GM23338 (cell line): ENCODE results near the gene KRTAP4-9. TPM values are rescaled to one million over a fixed set of nuclear protein-coding genes. Genes with fewer than 3 reads are reported as not detected.
"Not testable (repeated sequence)": the region's sequence is repeated elsewhere in the genome, so short reads cannot be mapped to it uniquely, and the experiment has no call there.

Experiments
- ATAC-seq: fragments of 200-7000 bp; cut with Tn5 transposase; 3 replicates; pipeline ENCODE4 v1.9.1; 2020
- DNase-seq: peaks from one replicate; pipeline ENCODE4 v3.0.0-alpha.2; 2015; ENCODE audit warnings: low spot score
- H2AFZ ChIP-seq: fragments of 200-600 bp; sonication (generic); 2 replicates; pipeline ENCODE4 v1.8.0; 2016; ENCODE audit warnings: antibody characterized with exemption, mild to moderate bottlenecking, moderate library complexity
- H3F3A ChIP-seq: fragments of 200-600 bp; sonication (generic); replicated peaks from 2 replicates; pipeline ENCODE4 v1.8.0; 2017; ENCODE audit warnings: antibody characterized with exemption, mixed run types, low read depth
- H3K27ac ChIP-seq: fragments of 200-600 bp; sonication (generic); 2 replicates; pipeline ENCODE4 v1.6.1; 2016; ENCODE audit warnings: low read depth
- H3K27me3 ChIP-seq: fragments of 200-600 bp; sonication (generic); 2 replicates; pipeline ENCODE4 v1.8.0; 2016; ENCODE audit warnings: mild to moderate bottlenecking, mixed run types, moderate library complexity; ENCODE audit not compliant: insufficient read depth
- H3K36me3 ChIP-seq: fragments of 200-600 bp; sonication (generic); 2 replicates; pipeline ENCODE4 v1.8.0; 2016; ENCODE audit warnings: mild to moderate bottlenecking; ENCODE audit not compliant: insufficient read depth
- H3K4me1 ChIP-seq: fragments of 200-600 bp; sonication (generic); 2 replicates; pipeline ENCODE4 v1.8.0; 2016; ENCODE audit warnings: mild to moderate bottlenecking, moderate library complexity; ENCODE audit not compliant: insufficient read depth
- H3K4me2 ChIP-seq: fragments of 200-600 bp; sonication (generic); 2 replicates; pipeline ENCODE4 v1.7.1; 2017; ENCODE audit warnings: mixed run types
- H3K4me3 ChIP-seq: fragments of 200-600 bp; sonication (generic); 2 replicates; pipeline ENCODE4 v1.6.1; 2016; ENCODE audit warnings: mixed run types
- H3K79me2 ChIP-seq: fragments of 200-600 bp; sonication (generic); replicated peaks from 2 replicates; pipeline ENCODE4 v1.8.0; 2017; ENCODE audit warnings: mild to moderate bottlenecking; ENCODE audit not compliant: insufficient read depth
- H3K9me2 ChIP-seq: fragments of 200-600 bp; sonication (generic); 2 replicates; pipeline ENCODE4 v1.8.0; 2017; ENCODE audit not compliant: insufficient read depth
- H4K20me1 ChIP-seq: fragments of 200-600 bp; sonication (generic); replicated peaks from 2 replicates; pipeline ENCODE4 v1.8.0; 2017; ENCODE audit warnings: mild to moderate bottlenecking; ENCODE audit not compliant: insufficient read depth
- H3K27ac Mint-ChIP-seq: 2 replicates; pipeline ENCODE4 v1.8.0; 2020; ENCODE audit warnings: inconsistent platforms, mild to moderate bottlenecking, moderate library complexity, mixed read lengths
- H3K27me3 Mint-ChIP-seq: 3 replicates; pipeline ENCODE4 v1.8.0; 2022; ENCODE audit warnings: low read depth, mild to moderate bottlenecking, moderate library complexity, mixed read lengths, inconsistent platforms; ENCODE audit not compliant: insufficient read depth, poor library complexity
- H3K36me3 Mint-ChIP-seq: 3 replicates; pipeline ENCODE4 v1.8.0; 2021; ENCODE audit warnings: low read depth, mild to moderate bottlenecking, inconsistent platforms, moderate library complexity, mixed read lengths
- H3K4me1 Mint-ChIP-seq: 3 replicates; pipeline ENCODE4 v1.8.0; 2020; ENCODE audit warnings: mild to moderate bottlenecking, inconsistent platforms, mixed read lengths
- H3K4me3 Mint-ChIP-seq: 3 replicates; pipeline ENCODE4 v1.8.0; 2021; ENCODE audit warnings: moderate library complexity, mild to moderate bottlenecking, inconsistent platforms, mixed read lengths
- H3K9me3 Mint-ChIP-seq: 3 replicates; pipeline ENCODE4 v1.8.0; 2020; ENCODE audit warnings: moderate library complexity, mild to moderate bottlenecking, inconsistent platforms, mixed read lengths
- CREB1 ChIP-seq: fragments of 250-450 bp; sonication (Bioruptor Pico); IDR thresholded peaks from 2 replicates; pipeline ENCODE4 v1.5.0; 2020; ENCODE audit warnings: low read depth, mild to moderate bottlenecking, moderate library complexity
- ETS1 ChIP-seq: IDR thresholded peaks from 2 replicates; pipeline ENCODE4 v1.6.1; 2016; ENCODE audit warnings: antibody characterized with exemption
- JUNB ChIP-seq: IDR thresholded peaks from one replicate; pipeline ENCODE4 v1.6.1; 2016; ENCODE audit warnings: antibody characterized with exemption; ENCODE audit not compliant: unreplicated experiment
- NANOG ChIP-seq: IDR thresholded peaks from 2 replicates; pipeline ENCODE4 v1.6.1; 2016; ENCODE audit warnings: antibody characterized with exemption, borderline replicate concordance
- POLR2AphosphoS5 ChIP-seq: IDR thresholded peaks from 2 replicates; pipeline ENCODE4 v1.6.1; 2016; ENCODE audit warnings: antibody characterized with exemption, low read depth
- REST ChIP-seq: IDR thresholded peaks from one replicate; pipeline ENCODE4 v1.6.1; 2018; ENCODE audit warnings: antibody characterized with exemption; ENCODE audit not compliant: unreplicated experiment
- STAT1 ChIP-seq: IDR thresholded peaks from one replicate; pipeline ENCODE4 v1.6.1; 2016; ENCODE audit warnings: antibody characterized with exemption; ENCODE audit not compliant: unreplicated experiment
- ZNF114 ChIP-seq: fragments of 250-450 bp; sonication (Bioruptor Pico); IDR thresholded peaks from 2 replicates; pipeline ENCODE4 v1.5.0; 2020; ENCODE audit warnings: mild to moderate bottlenecking, moderate library complexity
- ZNF331 ChIP-seq: fragments of 250-450 bp; sonication (Bioruptor Pico); IDR thresholded peaks from 2 replicates; pipeline ENCODE4 v1.5.0; 2020; ENCODE audit warnings: low read depth, mild to moderate bottlenecking, moderate library complexity
- polyA plus RNA-seq: library from polyadenylated mRNA; unstranded; fragments of >200 nt; fragmentation: Nextera tagmentation; extraction: Ambion mirVana; gene quantifications from 2 replicates; pipeline ENCODE4 v1.2.1, GENCODE V29; 2016
- total RNA-seq: library from RNA; depleted of rRNA; stranded (reverse); fragments of >200 nt; shearing (Covaris generic); gene quantifications from 2 replicates; pipeline ENCODE4 v1.2.3, GENCODE V29; 2014
- TF ChIP-seq, protein P1 (sequence below), 2 experiments: fragments of 200-600 bp in 1 of 2; sonication (generic) in 1 of 2; conservative IDR thresholded peaks; 2 replicates each; pipeline versions ENCODE4 v1.5.1 to v1.6.1; 2016 to 2017; ENCODE audit warnings: antibody characterized with exemption in 2 of 2, low read depth in 2 of 2, mild to moderate bottlenecking in 2 of 2, moderate library complexity in 1 of 2

KRTAP4-9 gene
- total and polyA plus RNA-seq, 2 experiments from 2014 or later: not detected

GRCh38 chr17:41111151-41111885 lies 6.1 kb downstream of the KRTAP4-9 start:
- H3K27me3 ChIP-seq: no peaks in the 10 kb centered on the region
- Mint-ChIP-seq H3K27ac (no peak overlapping the region), H3K9me3 (peaks cover 54% of the 10 kb centered on the region), H3K4me3 (no peak overlapping the region), H3K27me3 (peaks cover 5% of the 10 kb centered on the region), H3K4me1 (peaks cover 35% of the 10 kb centered on the region), H3K36me3 (peaks cover 60% of the 10 kb centered on the region)
- H3K4me1 ChIP-seq: peaks cover 22% of the 10 kb centered on the region
- no peak overlapping the region for H3K27ac ChIP-seq
- no peaks in the 10 kb centered on the region for H3K9me2 ChIP-seq
- H3K4me3 ChIP-seq: no peak overlapping the region
- peaks cover 21% of the 10 kb centered on the region; the same call in 1 of the 2 replicates for H3K36me3 ChIP-seq
- no peak for TF ChIP-seq POLR2AphosphoS5
- H2AFZ ChIP-seq: no peak overlapping the region
- ATAC-seq (no peak), DNase-seq (no peak)
- no peaks in the 10 kb centered on the region for H3K79me2 ChIP-seq
- H3K4me2 ChIP-seq: no peak overlapping the region
- no peaks in the 10 kb centered on the region for H4K20me1 ChIP-seq
- H3F3A ChIP-seq: no peaks in the 10 kb centered on the region

- Histone ChIP-seq H3K36me3 (peaks cover 16% of the 10 kb centered on the region; the same call in 1 of the 2 replicates), H2AFZ (no peak overlapping the region), H3F3A (no peaks in the 10 kb centered on the region), H3K4me1 (0 out of 2 replicates have a peak, but pooled peaks cover 4% of the 10 kb centered on the region), H3K9me2 (no peaks in the 10 kb centered on the region), H3K4me3 (no peak overlapping the region), H4K20me1 (no peaks in the 10 kb centered on the region), H3K27ac (no peak overlapping the region), H3K4me2 (no peak overlapping the region), H3K79me2 (no peaks in the 10 kb centered on the region), H3K27me3 (no peaks in the 10 kb centered on the region)
- DNase-seq (no peak), ATAC-seq (no peak)
- H3K9me3 Mint-ChIP-seq: peaks cover 28% of the 10 kb centered on the region
- no peak overlapping the region for H3K4me3 Mint-ChIP-seq
- peaks cover 32% of the 10 kb centered on the region for H3K36me3 Mint-ChIP-seq
- TF ChIP-seq ZNF331 (CRISPR knock-in tag) (no peak), REST (no peak), JUNB (no peak), NANOG (no peak), POLR2AphosphoS5 (no peak), ETS1 (no peak), ZNF114 (CRISPR knock-in tag) (no peak), STAT1 (no peak), CREB1 (CRISPR knock-in tag) (no peak)
- TF ChIP-seq, protein P1, sequence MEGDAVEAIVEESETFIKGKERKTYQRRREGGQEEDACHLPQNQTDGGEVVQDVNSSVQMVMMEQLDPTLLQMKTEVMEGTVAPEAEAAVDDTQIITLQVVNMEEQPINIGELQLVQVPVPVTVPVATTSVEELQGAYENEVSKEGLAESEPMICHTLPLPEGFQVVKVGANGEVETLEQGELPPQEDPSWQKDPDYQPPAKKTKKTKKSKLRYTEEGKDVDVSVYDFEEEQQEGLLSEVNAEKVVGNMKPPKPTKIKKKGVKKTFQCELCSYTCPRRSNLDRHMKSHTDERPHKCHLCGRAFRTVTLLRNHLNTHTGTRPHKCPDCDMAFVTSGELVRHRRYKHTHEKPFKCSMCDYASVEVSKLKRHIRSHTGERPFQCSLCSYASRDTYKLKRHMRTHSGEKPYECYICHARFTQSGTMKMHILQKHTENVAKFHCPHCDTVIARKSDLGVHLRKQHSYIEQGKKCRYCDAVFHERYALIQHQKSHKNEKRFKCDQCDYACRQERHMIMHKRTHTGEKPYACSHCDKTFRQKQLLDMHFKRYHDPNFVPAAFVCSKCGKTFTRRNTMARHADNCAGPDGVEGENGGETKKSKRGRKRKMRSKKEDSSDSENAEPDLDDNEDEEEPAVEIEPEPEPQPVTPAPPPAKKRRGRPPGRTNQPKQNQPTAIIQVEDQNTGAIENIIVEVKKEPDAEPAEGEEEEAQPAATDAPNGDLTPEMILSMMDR (conservative IDR thresholded peaks at IDR 0.05; ENCODE audit: low read depth in 2 of 2): no peak
- H3K27me3 Mint-ChIP-seq: peaks cover 1% of the 10 kb centered on the region
- no peak overlapping the region for H3K27ac Mint-ChIP-seq
- H3K4me1 Mint-ChIP-seq: peaks cover 28% of the 10 kb centered on the region
Measured at GRCh38 chr17:41116297-41116696, 11.1 kb downstream of the KRTAP4-9 start.

GRCh38 chr17:41117846-41118386 lies 12.7 kb downstream of the KRTAP4-9 start, which contains the start of gene KRTAP4-11:
KRTAP4-11 (minus strand) TSS chr17:41118373; CDS start chr17:41118315, 58 bp downstream.
- not testable (repeated sequence) for ATAC-seq, DNase-seq, H2AFZ ChIP-seq, H3K27me3 Mint-ChIP-seq, H3F3A ChIP-seq, H3K4me3 Mint-ChIP-seq, H3K4me2 ChIP-seq, H3K9me2 ChIP-seq, H3K4me3 ChIP-seq, H3K27ac ChIP-seq, H3K36me3 ChIP-seq, H3K4me1 ChIP-seq, H4K20me1 ChIP-seq, H3K27me3 ChIP-seq, H3K79me2 ChIP-seq
- peak within 1 kb of the TSS; percentile 66; the same call in 1 of the 2 replicates for H3K27ac Mint-ChIP-seq
- H3K36me3 Mint-ChIP-seq: peaks cover 20% of the 10 kb centered on the region
- peaks cover 13% of the 10 kb centered on the region for H3K9me3 Mint-ChIP-seq
- H3K4me1 Mint-ChIP-seq: peaks cover 28% of the 10 kb centered on the region
